ENCODE data around the gene EFCAB9.
"Not testable (repeated sequence)": the region's sequence is repeated elsewhere in the genome, so short reads cannot be mapped to it uniquely, and the experiment has no call there.

Gene EFCAB9

GRCh38 chr5:172150514-172151425, 43.2 kb upstream of the EFCAB9 start:
- DNase-seq (ENCODE audit: insufficient read length, low spot score) (peak; percentile 46), FAIRE-seq (peak; percentile 81)
- no peak for TF ChIP-seq TAF1 (IDR thresholded peaks at IDR 0.05; ENCODE audit: low read depth, low read length)
- 0 out of 2 replicates have a peak, but pooled peaks have one; percentile 13 for TF ChIP-seq POU2F2 (IDR thresholded peaks at IDR 0.05; ENCODE audit: low read depth, low read length)
- TF ChIP-seq SPI1 (IDR thresholded peaks at IDR 0.05; ENCODE audit: low read depth, low read length): peak; percentile 60

GRCh38 chr5:172151661-172152210, 42.2 kb upstream of the EFCAB9 start:
- DNase-seq (ENCODE audit: insufficient read length, low spot score): no peak
- no peak for TF ChIP-seq POLR2A (IDR thresholded peaks at IDR 0.05; ENCODE audit: low read depth, low read length)
- TF ChIP-seq POLR2AphosphoS5 (IDR thresholded peaks at IDR 0.05; ENCODE audit: low read depth, low read length): no peak
- no peak for TF ChIP-seq POU2F2 (IDR thresholded peaks at IDR 0.05; ENCODE audit: low read depth, low read length)
- TF ChIP-seq SPI1 (IDR thresholded peaks at IDR 0.05; ENCODE audit: low read depth, low read length): no peak
- TF ChIP-seq PAX5 (IDR thresholded peaks at IDR 0.05; ENCODE audit: insufficient read depth, low read length, severe bottlenecking): no peak
- no peak for TF ChIP-seq TAF1 (IDR thresholded peaks at IDR 0.05; ENCODE audit: low read depth, low read length)
- FAIRE-seq: no peak

GRCh38 chr5:172153695-172154094, 40.3 kb upstream of the EFCAB9 start:
- FAIRE-seq: no peak
- no peak for TF ChIP-seq POLR2A (IDR thresholded peaks at IDR 0.05; ENCODE audit: low read depth, low read length)
- TF ChIP-seq SPI1 (IDR thresholded peaks at IDR 0.05; ENCODE audit: low read depth, low read length): no peak
- no peak for TF ChIP-seq TAF1 (IDR thresholded peaks at IDR 0.05; ENCODE audit: low read depth, low read length)
- TF ChIP-seq PAX5 (IDR thresholded peaks at IDR 0.05; ENCODE audit: insufficient read depth, low read length, severe bottlenecking): no peak
- no peak for TF ChIP-seq POLR2AphosphoS5 (IDR thresholded peaks at IDR 0.05; ENCODE audit: low read depth, low read length)
- no peak for TF ChIP-seq POU2F2 (IDR thresholded peaks at IDR 0.05; ENCODE audit: low read depth, low read length)
- DNase-seq (ENCODE audit: insufficient read length, low spot score): no peak

- not testable (repeated sequence) for FAIRE-seq; DNase-seq (ENCODE audit: insufficient read length, low spot score)
- peak; percentile 19 for TF ChIP-seq PAX5 (IDR thresholded peaks at IDR 0.05; ENCODE audit: insufficient read depth, low read length, severe bottlenecking)
These were observed 38.9 kb upstream of the EFCAB9 start for GRCh38 chr5:172155101-172155500.

GRCh38 chr5:172156541-172156994, 37.4 kb upstream of the EFCAB9 start:
- no peak for TF ChIP-seq TAF1 (IDR thresholded peaks at IDR 0.05; ENCODE audit: low read depth, low read length)
- no peak for TF ChIP-seq POU2F2 (IDR thresholded peaks at IDR 0.05; ENCODE audit: low read depth, low read length)
- TF ChIP-seq POLR2AphosphoS5 (IDR thresholded peaks at IDR 0.05; ENCODE audit: low read depth, low read length): no peak
- TF ChIP-seq POLR2A (IDR thresholded peaks at IDR 0.05; ENCODE audit: low read depth, low read length): no peak
- TF ChIP-seq SPI1 (IDR thresholded peaks at IDR 0.05; ENCODE audit: low read depth, low read length): no peak
- no peak for TF ChIP-seq PAX5 (IDR thresholded peaks at IDR 0.05; ENCODE audit: insufficient read depth, low read length, severe bottlenecking)
- DNase-seq (ENCODE audit: insufficient read length, low spot score) (no peak), FAIRE-seq (no peak)

- DNase-seq (ENCODE audit: insufficient read length, low spot score) (no peak), FAIRE-seq (no peak)
- TF ChIP-seq POLR2A (IDR thresholded peaks at IDR 0.05; ENCODE audit: low read depth, low read length): no peak
- TF ChIP-seq POLR2AphosphoS5 (IDR thresholded peaks at IDR 0.05; ENCODE audit: low read depth, low read length): no peak
These were observed 35.0 kb upstream of the EFCAB9 start for GRCh38 chr5:172159016-172159415.

GRCh38 chr5:172160506-172160905, 33.5 kb upstream of the EFCAB9 start:
- TF ChIP-seq PAX5 (IDR thresholded peaks at IDR 0.05; ENCODE audit: insufficient read depth, low read length, severe bottlenecking) (no peak), TAF1 (IDR thresholded peaks at IDR 0.05; ENCODE audit: low read depth, low read length) (no peak), POLR2AphosphoS5 (IDR thresholded peaks at IDR 0.05; ENCODE audit: low read depth, low read length) (no peak), POLR2A (IDR thresholded peaks at IDR 0.05; ENCODE audit: low read depth, low read length) (no peak), SPI1 (IDR thresholded peaks at IDR 0.05; ENCODE audit: low read depth, low read length) (no peak), POU2F2 (IDR thresholded peaks at IDR 0.05; ENCODE audit: low read depth, low read length) (no peak)
- DNase-seq (ENCODE audit: insufficient read length, low spot score) (no peak), FAIRE-seq (no peak)

GRCh38 chr5:172162323-172162986, 31.5 kb upstream of the EFCAB9 start:
- DNase-seq (ENCODE audit: insufficient read length, low spot score) (no peak), FAIRE-seq (no peak)
- no peak for TF ChIP-seq TAF1 (IDR thresholded peaks at IDR 0.05; ENCODE audit: low read depth, low read length)
- TF ChIP-seq SPI1 (IDR thresholded peaks at IDR 0.05; ENCODE audit: low read depth, low read length): no peak
- TF ChIP-seq POLR2AphosphoS5 (IDR thresholded peaks at IDR 0.05; ENCODE audit: low read depth, low read length): no peak
- TF ChIP-seq POLR2A (IDR thresholded peaks at IDR 0.05; ENCODE audit: low read depth, low read length): no peak
- TF ChIP-seq PAX5 (IDR thresholded peaks at IDR 0.05; ENCODE audit: insufficient read depth, low read length, severe bottlenecking): no peak
- TF ChIP-seq POU2F2 (IDR thresholded peaks at IDR 0.05; ENCODE audit: low read depth, low read length): no peak

GRCh38 chr5:172162987-172163343, 31.0 kb upstream of the EFCAB9 start:
- TF ChIP-seq POLR2A (IDR thresholded peaks at IDR 0.05; ENCODE audit: low read depth, low read length): no peak
- TF ChIP-seq TAF1 (IDR thresholded peaks at IDR 0.05; ENCODE audit: low read depth, low read length): no peak
- DNase-seq (ENCODE audit: insufficient read length, low spot score): no peak
- no peak for FAIRE-seq

GRCh38 chr5:172163346-172163745, 30.6 kb upstream of the EFCAB9 start:
- DNase-seq (ENCODE audit: insufficient read length, low spot score) (no peak), FAIRE-seq (no peak)
- TF ChIP-seq TAF1 (IDR thresholded peaks at IDR 0.05; ENCODE audit: low read depth, low read length) (no peak), SPI1 (IDR thresholded peaks at IDR 0.05; ENCODE audit: low read depth, low read length) (no peak), PAX5 (IDR thresholded peaks at IDR 0.05; ENCODE audit: insufficient read depth, low read length, severe bottlenecking) (no peak), POU2F2 (IDR thresholded peaks at IDR 0.05; ENCODE audit: low read depth, low read length) (no peak), POLR2AphosphoS5 (IDR thresholded peaks at IDR 0.05; ENCODE audit: low read depth, low read length) (no peak), POLR2A (IDR thresholded peaks at IDR 0.05; ENCODE audit: low read depth, low read length) (no peak)
